ENCODE measurements around the gene UBL5. TPM values are rescaled to one million over a fixed set of nuclear protein-coding genes. Genes with fewer than 3 reads are reported as not detected.

UBL5 gene
- total RNA-seq (2022; extraction: Qiagen RNA extraction; ENCODE audit: low read depth), result 394 to 462 TPM (median 426 TPM) in 5 replicates

GRCh38 chr19:9827289-9828238, at the start of gene UBL5:
TSS of gene UBL5 (plus strand) at chr19:9827918. CDS start at chr19:9828338, 420 bp downstream.

DNA sequence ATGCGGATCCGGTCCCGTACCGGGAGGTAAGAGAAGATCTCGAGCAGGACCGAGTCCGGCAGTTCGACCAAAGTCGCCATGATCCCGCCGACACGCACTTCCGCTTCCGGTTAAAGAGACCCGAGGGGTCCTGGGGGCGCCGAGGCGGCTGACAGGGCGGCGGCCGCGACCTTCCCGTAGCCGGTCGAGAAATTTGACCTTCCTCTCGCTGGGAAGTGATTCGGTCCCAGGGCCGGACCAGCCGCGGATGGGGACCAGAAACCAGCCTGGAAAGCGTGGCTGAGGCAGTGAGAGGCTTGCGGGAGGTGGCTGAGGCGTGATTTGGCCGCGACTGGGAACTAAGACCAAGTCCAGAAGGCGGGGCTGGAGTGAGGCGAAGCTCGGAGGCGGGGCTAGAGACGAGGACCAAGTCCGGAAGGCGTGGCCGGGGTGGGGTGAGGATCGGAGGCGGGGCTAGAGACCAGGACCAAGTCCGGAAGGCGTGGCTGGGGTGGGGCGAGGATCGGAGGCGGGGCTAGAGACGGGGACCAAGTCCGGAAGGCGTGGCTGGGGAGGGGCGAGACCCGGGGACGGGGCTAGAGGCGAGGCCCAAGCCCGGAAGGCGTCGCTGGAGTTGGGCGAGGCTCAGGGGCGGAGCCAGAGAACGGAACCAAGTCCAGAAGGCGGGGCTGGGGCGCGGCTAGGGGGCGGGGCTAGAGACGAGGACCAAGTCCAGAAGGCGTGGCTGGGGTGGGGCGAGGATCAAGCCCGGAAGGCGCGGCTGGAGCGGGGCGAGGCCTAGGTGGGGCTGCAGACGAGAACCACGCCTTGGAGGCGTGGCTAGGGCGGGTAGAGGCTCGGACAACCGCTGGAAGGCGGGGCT, 8.8 kb upstream of the UBL5 start, which contains the start of gene FBXL12:
Gene FBXL12 (minus strand): TSS at position 346 of the 862 bp plus-strand sequence. CDS start 266 bp downstream, at position 80.

DNA sequence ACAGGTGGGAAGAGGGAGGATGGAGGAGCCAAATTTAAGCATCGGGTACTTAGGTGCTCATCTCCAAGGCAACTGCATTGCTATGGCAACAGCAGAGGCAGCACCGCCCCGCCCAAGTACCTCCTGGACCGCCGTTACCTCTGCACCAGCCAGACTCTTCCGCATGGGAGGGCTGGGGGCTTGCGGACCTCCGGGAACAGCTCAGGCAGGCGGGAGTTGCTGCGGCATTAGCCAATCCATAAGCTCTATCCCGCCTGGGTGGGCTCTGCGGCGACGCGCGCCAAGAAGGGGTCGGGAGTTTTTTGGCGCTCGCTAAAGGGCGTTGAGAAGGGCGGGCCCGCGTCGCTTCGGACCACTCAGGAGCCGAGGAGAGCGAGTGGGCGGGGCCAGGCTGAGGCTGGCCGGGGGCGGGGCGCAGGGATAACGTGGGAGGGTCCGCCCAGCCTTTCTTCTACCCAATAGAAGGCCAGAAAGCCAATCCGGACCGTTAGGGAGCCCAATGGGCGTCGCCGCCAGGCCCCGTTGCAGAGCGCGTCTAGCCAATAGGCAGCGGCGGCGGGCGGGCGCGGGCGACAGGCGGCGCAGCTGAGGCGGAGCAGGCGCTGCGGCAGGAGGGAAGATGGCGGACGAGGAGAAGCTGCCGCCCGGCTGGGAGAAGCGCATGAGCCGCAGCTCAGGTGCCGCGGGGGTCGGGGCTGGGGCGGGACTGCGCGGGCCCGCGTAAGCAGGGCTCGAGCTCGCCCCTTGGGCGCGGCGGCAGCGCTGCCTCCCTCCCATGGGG, 7.2 kb downstream of the UBL5 start, which contains the start of gene PIN1:
Gene PIN1 (plus strand): TSS at position 593 of the 781 bp plus-strand sequence. CDS start 27 bp downstream, at position 620.

Other genes with a start within 250 kb of the UBL5 start
- gene ZNF121, start 243.4 kb upstream of the UBL5 start, total RNA-seq (2022; extraction: Qiagen RNA extraction; ENCODE audit: low read depth), result 3.1 to 5.1 TPM (median 3.7 TPM) in 5 replicates
- 7.6 to 14.7 TPM (median 9.2 TPM) in 5 replicates for gene ZNF561, start 206.7 kb upstream of the UBL5 start, total RNA-seq (2022; extraction: Qiagen RNA extraction; ENCODE audit: low read depth)
- 4.5 to 9.3 TPM (median 5.7 TPM) in 5 replicates for gene ZNF562, start 152.8 kb upstream of the UBL5 start, total RNA-seq (2022; extraction: Qiagen RNA extraction; ENCODE audit: low read depth)
- 0.61 to 1.7 TPM (median 1.2 TPM) in 5 replicates for gene ZNF846, start 59.2 kb upstream of the UBL5 start, total RNA-seq (2022; extraction: Qiagen RNA extraction; ENCODE audit: low read depth)
- 11.0 to 14.4 TPM (median 13.1 TPM) in 5 replicates for gene FBXL12, start 8.8 kb upstream of the UBL5 start, total RNA-seq (2022; extraction: Qiagen RNA extraction; ENCODE audit: low read depth)
- gene PIN1, start 7.4 kb downstream of the UBL5 start, total RNA-seq (2022; extraction: Qiagen RNA extraction; ENCODE audit: low read depth), result 52.9 to 77.8 TPM (median 76.3 TPM) in 5 replicates
- 9.2 to 12.4 TPM (median 11.5 TPM) in 5 replicates for gene OLFM2, start 108.6 kb downstream of the UBL5 start, total RNA-seq (2022; extraction: Qiagen RNA extraction; ENCODE audit: low read depth)
- gene COL5A3, start 182.6 kb downstream of the UBL5 start, total RNA-seq (2022; extraction: Qiagen RNA extraction; ENCODE audit: low read depth), result 3.5 to 5.4 TPM (median 3.6 TPM) in 5 replicates
- gene RDH8, start 185.6 kb downstream of the UBL5 start, total RNA-seq (2022; extraction: Qiagen RNA extraction; ENCODE audit: low read depth), result 0.26 to 0.75 TPM (median 0.53 TPM) in 5 replicates